Effector memory CD8-positive, alpha-beta T cell (primary cell): Measurements from ENCODE around the gene GSAP.

Source experiments
- ATAC-seq: fragments of 150-1000 bp; cut with Tn5 transposase; replicated peaks from 2 replicates; pipeline ENCODE4 v1.10.0; 2021; ENCODE audit warnings: mild to moderate bottlenecking, moderate library complexity
- DNase-seq, 3 experiments: peaks; one replicate each; pipeline ENCODE4 v3.0.0; 2021
- H3K27ac Mint-ChIP-seq, 2 donors: one replicate each; pipeline ENCODE4 v1.8.0; 2022; ENCODE audit warnings: mild to moderate bottlenecking in 2 of 2, mixed read lengths in 2 of 2, moderate library complexity in 2 of 2
- H3K27me3 Mint-ChIP-seq, 2 donors: one replicate each; pipeline ENCODE4 v1.8.0; 2022; ENCODE audit warnings: mixed read lengths in 2 of 2
- H3K36me3 Mint-ChIP-seq: one replicate; pipeline ENCODE4 v1.8.0; 2022; ENCODE audit warnings: mild to moderate bottlenecking, moderate library complexity, mixed read lengths; ENCODE audit not compliant: insufficient read depth
- H3K4me1 Mint-ChIP-seq, 2 donors: one replicate each; pipeline ENCODE4 v1.8.0; 2022; ENCODE audit warnings: low read depth in 2 of 2, mixed read lengths in 2 of 2
- H3K4me3 Mint-ChIP-seq, 2 donors: one replicate each; pipeline ENCODE4 v1.8.0; 2022; ENCODE audit warnings: mild to moderate bottlenecking in 2 of 2, mixed read lengths in 2 of 2, moderate library complexity in 2 of 2
- H3K9me3 Mint-ChIP-seq, 2 donors: one replicate each; pipeline ENCODE4 v1.8.0; 2022; ENCODE audit warnings: mixed read lengths in 2 of 2

Gene GSAP

GRCh38 chr7:77320137-77320536 is 96.0 kb downstream of the GSAP start:
- Mint-ChIP-seq H3K27me3 (no peaks in the 10 kb centered on the region), H3K36me3 (peaks cover 22% of the 10 kb centered on the region), H3K9me3 (no peaks in the 10 kb centered on the region), H3K27ac (peak overlapping the region in 1 of 2 donors; percentile 36), H3K4me1 (peaks cover 2 to 18% of the 10 kb centered on the region in 2 donors), H3K4me3 (no peak overlapping the region)
- ATAC-seq (no peak), DNase-seq (no peak)

GRCh38 chr7:77318019-77318418 is 98.1 kb downstream of the GSAP start:
- H3K4me1 Mint-ChIP-seq, result peaks cover 5 to 18% of the 10 kb centered on the region in 2 donors
- H3K27ac Mint-ChIP-seq, result no peak overlapping the region
- no peaks in the 10 kb centered on the region for H3K27me3 Mint-ChIP-seq

GRCh38 chr7:77316219-77316978 is 99.8 kb downstream of the GSAP start:
- Mint-ChIP-seq H3K36me3 (peaks cover 26% of the 10 kb centered on the region), H3K4me1 (peaks cover 5 to 16% of the 10 kb centered on the region in 2 donors), H3K27me3 (no peaks in the 10 kb centered on the region), H3K9me3 (no peaks in the 10 kb centered on the region), H3K4me3 (no peak overlapping the region), H3K27ac (peak overlapping the region in 1 of 2 donors; percentile 35)
- ATAC-seq (no peak), DNase-seq (no peak)

More at GRCh38 chr7:77318019-77318418, 98.1 kb downstream of the GSAP start:
- ATAC-seq (no peak), DNase-seq (no peak)
- Mint-ChIP-seq H3K36me3 (peaks cover 26% of the 10 kb centered on the region), H3K4me3 (no peak overlapping the region), H3K9me3 (no peaks in the 10 kb centered on the region)

GRCh38 chr7:77315182-77315591 is 101.0 kb downstream of the GSAP start:
- Mint-ChIP-seq H3K4me1 (peaks cover 5 to 13% of the 10 kb centered on the region in 2 donors), H3K27me3 (no peaks in the 10 kb centered on the region), H3K4me3 (no peak overlapping the region), H3K36me3 (peaks cover 27% of the 10 kb centered on the region), H3K9me3 (no peaks in the 10 kb centered on the region), H3K27ac (no peak overlapping the region)
- DNase-seq (no peak), ATAC-seq (no peak)

GRCh38 chr7:77313876-77314480 is 102.2 kb downstream of the GSAP start:
- no peak overlapping the region for H3K4me3 Mint-ChIP-seq
- DNase-seq (no peak), ATAC-seq (no peak)
- H3K36me3 Mint-ChIP-seq, result peaks cover 28% of the 10 kb centered on the region
- H3K27me3 Mint-ChIP-seq, result no peaks in the 10 kb centered on the region
- H3K27ac Mint-ChIP-seq, result no peak overlapping the region
- no peaks in the 10 kb centered on the region for H3K9me3 Mint-ChIP-seq
- H3K4me1 Mint-ChIP-seq, result peaks cover 5 to 13% of the 10 kb centered on the region in 2 donors

GRCh38 chr7:77313085-77313484 is 103.1 kb downstream of the GSAP start:
- H3K4me3 Mint-ChIP-seq, result no peak overlapping the region
- peak overlapping the region in 1 of 2 donors; percentile 16 for H3K27ac Mint-ChIP-seq
- ATAC-seq (no peak), DNase-seq (no peak)
- H3K4me1 Mint-ChIP-seq, result peaks cover 5 to 9% of the 10 kb centered on the region in 2 donors
- H3K36me3 Mint-ChIP-seq, result peaks cover 28% of the 10 kb centered on the region
- H3K27me3 Mint-ChIP-seq, result no peaks in the 10 kb centered on the region
- H3K9me3 Mint-ChIP-seq, result no peaks in the 10 kb centered on the region

DNA sequence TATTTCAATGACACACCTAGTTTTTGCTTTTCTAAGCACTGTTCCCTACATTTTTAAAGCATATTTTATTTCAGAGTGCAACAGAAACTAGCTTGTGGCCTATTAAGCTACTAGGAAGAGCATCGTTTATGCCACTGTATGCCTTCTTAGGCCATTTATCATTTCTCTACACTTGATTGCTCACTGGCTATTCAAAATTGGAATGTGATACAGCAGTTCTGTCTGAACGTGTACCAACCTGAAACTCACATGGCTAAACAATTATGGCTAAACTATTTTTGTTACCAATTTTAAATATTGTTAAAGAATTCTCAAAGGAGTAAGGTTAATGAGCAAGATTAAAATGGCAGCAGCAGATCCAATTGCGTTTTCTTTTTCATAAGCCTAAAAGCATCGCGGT is 105.2 kb downstream of the GSAP start:
- ATAC-seq, result no peak
- Mint-ChIP-seq H3K9me3 (no peaks in the 10 kb centered on the region), H3K27ac (no peak overlapping the region), H3K4me1 (peaks cover 3 to 5% of the 10 kb centered on the region in 2 donors), H3K36me3 (peaks cover 28% of the 10 kb centered on the region), H3K4me3 (no peak overlapping the region), H3K27me3 (no peaks in the 10 kb centered on the region)
- no peak for DNase-seq

DNA sequence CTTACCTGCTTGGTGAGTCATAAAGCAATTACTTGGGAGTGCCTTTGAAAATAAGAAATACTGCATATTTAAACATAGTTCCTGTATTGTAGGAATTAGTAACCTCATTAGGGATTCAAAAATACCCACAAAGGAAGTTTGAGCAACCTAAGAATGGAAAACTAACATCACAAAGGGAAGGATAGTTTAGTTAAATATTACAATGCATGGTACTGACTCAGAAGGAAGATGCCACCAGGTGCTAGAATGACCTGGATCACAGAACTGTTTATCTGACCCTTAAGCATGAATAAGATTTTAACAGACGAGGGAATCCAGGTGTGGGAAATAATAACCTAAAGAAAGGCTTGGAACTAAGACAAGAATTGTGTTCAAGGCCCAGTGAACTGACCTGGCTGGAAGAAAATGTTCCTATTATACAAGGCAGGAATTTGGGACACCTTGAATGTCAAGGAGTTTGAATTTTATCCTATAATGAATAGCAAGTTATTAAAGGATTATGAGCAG is 106.4 kb downstream of the GSAP start:
- ATAC-seq (no peak), DNase-seq (no peak)
- Mint-ChIP-seq H3K36me3 (peaks cover 24% of the 10 kb centered on the region), H3K4me1 (peaks cover 0 to 3% of the 10 kb centered on the region in 2 donors), H3K27ac (no peak overlapping the region), H3K4me3 (no peak overlapping the region), H3K9me3 (peaks cover 0 to 3% of the 10 kb centered on the region in 2 donors), H3K27me3 (no peaks in the 10 kb centered on the region)

DNA sequence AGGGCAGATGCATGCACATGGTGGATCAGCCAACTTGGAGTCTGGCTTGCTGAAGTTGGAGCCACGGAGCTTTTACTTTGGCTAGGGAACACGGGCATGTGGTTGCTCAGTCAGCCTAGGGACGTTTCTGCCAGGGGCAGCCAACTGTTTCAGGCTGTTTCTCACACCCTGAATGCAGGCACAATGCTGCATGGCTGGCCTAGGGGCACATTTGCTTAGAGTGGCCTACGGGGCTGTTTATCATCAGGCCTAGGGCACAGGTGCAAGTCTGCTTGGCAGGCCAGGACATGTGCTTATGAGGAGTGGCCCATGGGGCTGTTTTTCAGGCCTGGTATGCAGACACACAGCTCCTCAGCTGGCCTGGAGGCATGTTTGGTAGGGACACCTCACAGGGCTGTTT is 107.4 kb downstream of the GSAP start:
- peaks cover 18% of the 10 kb centered on the region for H3K36me3 Mint-ChIP-seq
- H3K27ac Mint-ChIP-seq, result no peak overlapping the region
- peaks cover 0 to 3% of the 10 kb centered on the region in 2 donors for H3K9me3 Mint-ChIP-seq
- DNase-seq (no peak), ATAC-seq (no peak)
- H3K4me3 Mint-ChIP-seq, result no peak overlapping the region
- no peaks in the 10 kb centered on the region for H3K4me1 Mint-ChIP-seq
- H3K27me3 Mint-ChIP-seq, result no peaks in the 10 kb centered on the region

- Mint-ChIP-seq H3K4me3 (no peak overlapping the region), H3K9me3 (peaks cover 6 to 11% of the 10 kb centered on the region in 2 donors), H3K27ac (no peak overlapping the region), H3K4me1 (no peaks in the 10 kb centered on the region), H3K27me3 (no peaks in the 10 kb centered on the region), H3K36me3 (peaks cover 10% of the 10 kb centered on the region)
- DNase-seq, result no peak
- no peak for ATAC-seq
Observed at GRCh38 chr7:77306231-77307067, 109.7 kb downstream of the GSAP start.

DNA sequence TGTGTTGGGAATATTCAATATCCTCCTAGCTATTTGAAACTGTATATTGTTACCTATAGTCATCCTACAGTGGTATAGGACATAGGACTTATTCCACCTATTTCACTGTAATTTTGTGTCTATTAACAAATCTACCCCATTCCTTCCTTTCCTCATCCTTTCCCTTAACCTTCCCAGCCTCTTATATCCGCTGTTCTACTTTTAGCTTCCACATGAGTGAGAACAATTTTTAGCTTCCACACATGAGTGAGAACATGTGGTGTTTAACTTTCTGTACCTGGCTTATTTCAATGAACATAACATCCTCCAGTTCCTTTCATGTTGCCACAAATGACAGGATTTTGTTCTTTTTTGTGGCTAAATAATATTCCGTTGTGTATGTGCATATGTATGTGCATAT is 120.6 kb downstream of the GSAP start:
- ATAC-seq (no peak), DNase-seq (no peak)
- Mint-ChIP-seq H3K27me3 (no peaks in the 10 kb centered on the region), H3K27ac (no peak overlapping the region), H3K9me3 (no peaks in the 10 kb centered on the region), H3K4me3 (no peak overlapping the region), H3K4me1 (no peaks in the 10 kb centered on the region), H3K36me3 (no peaks in the 10 kb centered on the region)

- Mint-ChIP-seq H3K4me1 (no peaks in the 10 kb centered on the region), H3K9me3 (no peaks in the 10 kb centered on the region), H3K36me3 (no peaks in the 10 kb centered on the region), H3K27ac (no peak overlapping the region), H3K4me3 (no peak overlapping the region), H3K27me3 (no peaks in the 10 kb centered on the region)
- ATAC-seq (no peak), DNase-seq (no peak)
Observed at GRCh38 chr7:77293046-77293445, 123.1 kb downstream of the GSAP start.

GRCh38 chr7:77290425-77290824 is 125.7 kb downstream of the GSAP start:
- ATAC-seq, result no peak
- peaks cover 0 to 5% of the 10 kb centered on the region in 2 donors for H3K9me3 Mint-ChIP-seq
- H3K4me1 Mint-ChIP-seq, result no peaks in the 10 kb centered on the region
- H3K27ac Mint-ChIP-seq, result peak overlapping the region in 1 of 2 donors; percentile 32
- no peak overlapping the region for H3K4me3 Mint-ChIP-seq
- H3K36me3 Mint-ChIP-seq, result no peaks in the 10 kb centered on the region
- H3K27me3 Mint-ChIP-seq, result no peaks in the 10 kb centered on the region
- DNase-seq, result no peak
